Activated CD8-positive, alpha-beta memory T cell treated with anti-CD3 and anti-CD28 coated beads, Interleukin-2, amount 50 U/mL, for 48 hours (primary cell): Measurements from ENCODE around the gene PHF5A.

Source experiments
- DNase-seq: peaks from one replicate; pipeline ENCODE4 v3.0.0-alpha.2; 2020

Gene PHF5A, protein sequence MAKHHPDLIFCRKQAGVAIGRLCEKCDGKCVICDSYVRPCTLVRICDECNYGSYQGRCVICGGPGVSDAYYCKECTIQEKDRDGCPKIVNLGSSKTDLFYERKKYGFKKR

DNA sequence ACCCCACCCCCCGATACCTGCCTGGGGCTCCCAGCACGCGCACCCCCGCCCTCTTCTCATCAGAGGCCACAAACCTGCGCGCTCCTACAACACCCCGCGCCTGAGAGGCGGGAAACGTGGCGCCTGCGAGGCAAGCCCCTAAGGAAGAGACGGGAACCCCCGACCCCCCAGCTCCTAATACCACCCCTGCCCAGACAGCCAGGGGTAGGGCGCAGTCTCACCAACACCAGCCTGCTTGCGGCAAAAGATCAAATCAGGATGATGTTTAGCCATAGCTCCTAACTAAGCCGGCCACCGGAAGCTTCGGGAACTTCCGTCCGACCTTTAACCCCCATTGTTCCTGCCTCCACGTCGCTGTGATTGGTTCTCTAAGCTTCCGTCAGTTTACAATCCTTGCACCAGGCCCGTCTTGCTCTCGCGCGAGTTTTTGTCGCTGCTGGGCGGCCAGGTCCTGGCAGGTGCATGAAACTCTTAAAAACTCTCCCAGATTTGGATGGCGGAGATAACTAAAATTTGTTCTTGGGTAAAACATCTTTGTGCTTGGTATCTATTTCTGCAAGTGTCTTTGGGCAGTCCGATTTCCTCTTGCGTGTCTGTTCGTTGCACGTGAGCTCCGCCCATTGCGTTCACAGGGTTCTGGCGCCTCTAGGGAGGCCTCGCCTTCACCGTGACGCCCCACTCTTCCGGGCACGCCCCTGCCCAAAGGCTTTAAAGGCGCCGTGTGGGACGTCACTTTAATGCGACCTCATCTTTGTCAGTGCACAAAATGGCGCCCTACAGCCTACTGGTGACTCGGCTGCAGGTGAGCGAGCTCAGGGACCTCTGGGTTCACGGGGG lies at the start of gene PHF5A, which contains the start of gene ACO2:
TSS of gene PHF5A (minus strand) at position 312 of the 837 bp plus-strand sequence. CDS start at position 273, 39 bp downstream.
TSS of gene ACO2 (plus strand) at position 737 of the 837 bp plus-strand sequence. CDS start at position 767, 30 bp downstream.
- DNase-seq = peak; percentile 99

DNA sequence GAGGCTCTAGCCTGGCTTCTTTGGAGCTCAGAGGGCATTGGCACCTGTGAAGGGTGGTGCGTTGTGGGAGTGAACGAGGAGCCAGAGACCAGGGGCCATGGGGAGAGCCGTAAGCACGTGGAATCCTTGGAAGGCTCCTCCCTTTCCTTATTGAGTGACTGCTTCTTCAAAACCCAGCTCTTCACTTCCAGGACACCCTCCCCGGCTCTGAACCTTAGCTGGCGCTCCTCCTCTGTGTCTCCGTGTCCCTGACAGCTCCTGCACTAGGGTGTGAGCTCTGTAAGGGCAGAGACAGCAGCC lies 49.5 kb upstream of the PHF5A start:
- DNase-seq = no peak

DNA sequence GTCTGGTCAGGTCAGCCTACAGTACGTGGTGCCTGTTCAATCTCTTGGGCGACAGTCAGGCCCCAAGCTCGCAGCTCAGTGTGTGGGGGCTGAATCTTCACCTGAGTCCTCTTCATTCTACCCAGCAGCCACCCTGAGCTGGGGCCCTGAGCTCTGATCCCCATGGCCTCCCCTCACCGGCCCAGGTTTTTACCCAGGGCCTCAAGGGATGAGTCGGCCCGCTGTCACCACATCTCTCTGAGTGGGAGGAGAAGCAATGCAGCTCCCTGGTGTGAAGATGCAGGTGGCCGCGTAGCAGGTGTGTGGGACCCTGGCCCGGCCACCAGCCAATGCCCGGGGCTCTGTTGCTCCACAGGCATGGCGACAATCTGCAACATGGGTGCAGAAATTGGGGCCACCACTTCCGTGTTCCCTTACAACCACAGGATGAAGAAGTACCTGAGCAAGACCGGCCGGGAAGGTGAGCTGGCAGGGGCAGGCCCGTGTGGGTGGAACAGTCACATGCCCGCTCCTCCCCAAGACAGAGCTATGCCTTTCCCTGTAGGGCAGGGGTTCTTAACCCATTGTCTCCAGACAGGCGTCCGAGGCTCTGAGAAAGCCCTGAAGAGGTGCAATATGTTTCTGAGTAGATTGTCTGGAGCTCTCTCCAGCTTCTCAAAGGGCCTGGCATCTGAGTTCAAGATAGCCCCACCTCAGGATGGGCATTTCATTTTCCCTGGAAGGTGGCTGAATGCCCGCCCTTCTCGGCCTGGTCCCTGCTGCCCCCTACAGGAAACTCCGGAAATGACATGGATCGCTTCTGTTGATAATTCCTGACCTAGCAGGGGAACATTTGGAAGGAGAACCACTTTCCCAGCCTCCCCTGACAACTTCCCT lies 48.9 kb upstream of the PHF5A start:
- no peak for DNase-seq

DNA sequence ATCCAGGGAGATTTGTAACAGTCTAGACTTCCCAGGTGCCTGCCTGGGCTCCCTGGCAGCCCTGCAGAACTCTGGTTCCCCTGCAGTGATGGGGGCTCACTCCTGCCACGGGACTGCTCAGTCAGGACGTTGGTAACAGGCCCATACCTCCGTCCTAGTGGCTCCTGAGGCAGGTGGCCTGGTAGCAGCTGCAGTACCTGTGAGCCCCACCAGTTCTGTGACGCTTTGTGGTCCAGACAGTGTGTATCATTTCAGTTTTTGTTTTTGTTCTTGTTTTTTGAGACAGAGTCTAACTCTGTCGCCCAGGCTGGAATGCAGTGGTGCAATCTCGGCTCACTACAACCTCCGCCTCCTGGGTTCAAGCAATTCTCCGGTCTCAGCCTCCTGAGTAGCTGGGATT lies 48.0 kb upstream of the PHF5A start:
- DNase-seq = no peak

DNA sequence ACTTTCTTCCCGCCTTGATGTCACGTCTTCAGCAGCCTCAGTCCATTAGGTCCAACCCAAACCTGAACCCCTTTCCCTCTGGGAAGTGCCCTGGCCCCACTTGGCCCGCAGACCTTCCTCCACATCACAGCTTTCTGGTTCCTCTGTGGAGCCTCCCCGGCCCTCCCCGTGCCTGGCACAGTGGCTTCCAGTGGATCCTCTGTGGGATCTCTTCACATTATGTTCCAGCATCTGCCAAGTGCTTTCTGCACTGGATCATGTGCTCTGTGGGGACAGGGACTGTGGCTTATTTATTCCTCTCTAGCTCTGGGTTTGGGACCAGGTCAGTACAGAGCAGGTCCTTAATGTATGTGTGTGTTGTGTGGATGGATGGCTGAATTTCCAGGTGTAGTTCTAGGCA lies 44.9 kb upstream of the PHF5A start:
- DNase-seq = no peak

DNA sequence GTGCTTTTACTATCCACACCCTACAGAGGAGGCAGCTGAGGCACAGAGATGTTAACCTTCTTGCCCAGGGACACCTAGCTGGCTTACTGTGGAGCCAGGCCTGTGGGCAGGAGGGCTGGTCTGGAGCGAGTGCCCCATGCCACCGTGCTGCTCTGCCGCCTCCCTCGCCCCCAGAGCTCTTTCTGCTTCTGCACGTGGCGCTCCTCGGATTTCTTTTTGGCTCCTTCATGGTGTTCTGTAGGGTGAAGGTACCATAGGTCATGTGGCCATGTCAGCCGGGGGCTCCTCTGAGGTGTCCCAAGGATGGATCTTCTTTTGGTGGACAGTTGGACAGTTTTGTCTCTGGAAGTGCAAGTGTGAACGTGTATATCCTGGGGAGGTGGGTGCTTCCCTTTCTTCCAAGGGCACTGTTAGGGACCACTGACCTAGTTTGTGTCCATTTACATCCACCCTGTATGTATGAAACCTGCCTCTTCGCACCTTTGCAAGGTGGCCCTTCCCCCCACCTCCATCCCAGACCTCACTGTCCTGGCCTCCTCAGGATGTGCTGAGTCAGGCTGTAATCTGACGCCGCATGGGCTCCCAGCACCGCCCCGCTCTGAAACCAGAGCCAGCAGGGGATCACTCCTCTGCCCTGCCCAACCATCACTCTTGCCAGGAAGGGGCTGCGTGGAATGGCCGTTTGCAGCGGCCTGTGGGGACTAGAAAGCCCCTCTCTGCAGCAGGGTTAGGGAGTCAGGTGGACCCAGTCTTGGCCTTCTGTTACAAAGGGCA lies 44.1 kb upstream of the PHF5A start:
- no peak for DNase-seq

DNA sequence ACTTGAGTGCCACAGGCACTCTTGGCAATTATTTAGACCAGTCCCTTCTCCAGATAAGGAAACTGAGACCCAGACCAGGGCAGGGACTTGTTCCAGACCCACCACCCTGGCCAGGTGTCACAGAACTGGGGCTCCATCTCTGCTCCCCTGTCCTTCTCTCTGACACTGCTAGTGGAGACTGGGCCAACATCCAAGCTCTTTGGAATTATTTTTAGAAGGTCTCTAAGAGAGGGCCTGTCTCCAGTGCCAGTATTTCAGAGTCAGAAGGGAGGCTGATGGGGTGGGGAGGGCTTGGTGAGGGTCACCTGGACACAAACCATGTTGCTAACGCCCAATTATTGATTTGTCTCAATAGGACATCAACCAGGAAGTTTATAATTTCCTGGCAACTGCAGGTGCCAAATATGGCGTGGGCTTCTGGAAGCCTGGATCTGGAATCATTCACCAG lies 43.1 kb upstream of the PHF5A start:
- DNase-seq = no peak

DNA sequence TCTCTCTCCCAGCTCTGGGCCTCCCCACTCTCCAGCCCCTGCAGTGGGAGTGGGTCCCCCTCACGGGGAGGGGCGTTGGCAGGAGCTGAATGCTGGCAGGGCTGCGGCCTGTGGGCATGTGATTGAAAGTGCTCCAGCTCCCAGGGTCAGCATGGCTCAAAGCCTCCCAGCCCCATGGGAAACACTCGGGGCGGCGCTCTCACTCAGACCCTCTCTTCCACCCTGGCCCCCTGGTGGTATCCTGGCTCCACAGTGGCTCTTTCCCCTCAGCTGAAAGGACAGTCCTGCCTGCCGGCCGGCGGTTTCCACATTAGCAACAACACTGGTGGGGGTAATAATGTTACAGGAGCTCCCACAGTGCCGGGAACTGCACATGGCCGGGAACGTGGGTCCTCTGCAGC lies 40.3 kb upstream of the PHF5A start:
- no peak for DNase-seq

DNA sequence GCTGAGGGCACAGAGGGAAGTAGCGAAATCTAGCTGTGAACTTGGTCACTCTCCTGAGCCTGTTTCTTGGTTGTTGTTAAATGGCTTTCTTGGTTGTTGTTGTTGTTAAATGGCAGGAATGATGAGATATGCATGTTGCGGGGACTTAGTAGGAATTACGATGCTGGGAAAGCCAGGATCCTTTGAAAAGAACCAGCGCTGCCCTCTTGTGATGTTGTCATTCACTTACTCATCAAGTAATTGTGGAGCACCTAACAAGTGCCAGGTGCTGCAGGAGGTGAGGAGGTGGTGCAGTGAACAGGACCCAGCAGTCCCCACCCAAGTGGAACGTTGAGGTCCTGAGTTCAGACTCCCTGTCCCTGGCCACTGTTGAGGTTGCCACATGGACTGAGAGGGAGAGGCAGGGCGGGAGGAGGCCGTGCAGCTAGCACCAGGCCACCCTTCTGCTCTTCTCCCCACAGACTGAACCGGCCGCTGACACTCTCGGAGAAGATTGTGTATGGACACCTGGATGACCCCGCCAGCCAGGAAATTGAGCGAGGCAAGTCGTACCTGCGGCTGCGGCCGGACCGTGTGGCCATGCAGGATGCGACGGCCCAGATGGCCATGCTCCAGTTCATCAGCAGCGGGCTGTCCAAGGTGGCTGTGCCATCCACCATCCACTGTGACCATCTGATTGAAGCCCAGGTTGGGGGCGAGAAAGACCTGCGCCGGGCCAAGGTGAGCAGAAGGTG lies 39.0 kb upstream of the PHF5A start:
- DNase-seq = no peak

DNA sequence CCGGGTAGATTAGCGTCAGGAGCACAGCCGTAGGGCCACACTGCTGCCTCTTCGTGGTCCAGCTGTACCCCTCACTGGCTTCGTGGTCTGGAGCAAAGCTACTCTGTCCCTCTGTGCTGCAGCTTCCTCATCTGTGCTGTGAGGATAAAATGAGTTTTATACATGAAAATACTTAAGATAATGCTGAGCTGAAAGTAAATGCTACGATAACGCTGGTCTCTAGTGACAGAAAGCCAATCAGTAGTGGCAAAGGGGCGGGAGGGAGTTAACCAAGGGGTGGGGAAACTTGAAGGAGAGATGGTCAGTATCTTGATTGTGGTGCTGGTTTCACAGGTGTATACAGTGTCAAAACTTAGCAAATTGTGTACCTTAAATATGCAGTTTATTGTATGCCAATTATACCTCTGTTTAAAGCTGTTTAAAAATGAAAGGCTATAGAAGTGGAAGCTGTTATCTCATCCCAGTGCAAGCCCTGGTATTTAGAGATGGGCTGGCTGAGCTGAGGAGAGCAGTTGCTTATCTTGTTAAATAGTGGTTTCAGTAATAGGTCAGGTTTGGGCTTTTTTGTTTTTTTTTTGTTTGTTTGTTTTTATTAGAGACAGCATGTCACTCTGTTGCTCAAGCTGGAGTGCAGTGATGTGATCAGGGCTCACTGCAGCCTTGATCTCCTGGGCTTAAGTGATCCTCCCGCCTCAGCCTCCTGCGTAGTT lies 37.2 kb upstream of the PHF5A start:
- DNase-seq = no peak

DNA sequence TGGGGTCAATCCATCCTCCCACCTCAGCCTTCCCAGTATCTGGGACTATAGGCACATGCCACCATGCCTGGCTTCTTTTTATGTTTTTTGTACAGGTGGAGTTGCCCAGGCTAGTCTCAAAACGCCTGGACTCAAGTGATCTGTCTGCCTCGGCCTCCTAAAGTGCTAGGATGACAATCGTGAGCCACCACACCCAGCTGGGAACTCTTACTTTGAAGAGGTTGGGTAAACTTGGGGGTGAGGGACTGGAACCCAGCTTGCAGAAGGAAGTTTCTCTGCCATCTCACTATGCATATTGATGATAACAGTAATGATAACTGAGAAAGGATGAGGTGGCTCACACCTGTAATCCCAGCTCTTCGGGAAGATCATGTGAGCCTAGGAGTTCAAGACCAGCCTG lies 36.3 kb upstream of the PHF5A start:
- no peak for DNase-seq

DNA sequence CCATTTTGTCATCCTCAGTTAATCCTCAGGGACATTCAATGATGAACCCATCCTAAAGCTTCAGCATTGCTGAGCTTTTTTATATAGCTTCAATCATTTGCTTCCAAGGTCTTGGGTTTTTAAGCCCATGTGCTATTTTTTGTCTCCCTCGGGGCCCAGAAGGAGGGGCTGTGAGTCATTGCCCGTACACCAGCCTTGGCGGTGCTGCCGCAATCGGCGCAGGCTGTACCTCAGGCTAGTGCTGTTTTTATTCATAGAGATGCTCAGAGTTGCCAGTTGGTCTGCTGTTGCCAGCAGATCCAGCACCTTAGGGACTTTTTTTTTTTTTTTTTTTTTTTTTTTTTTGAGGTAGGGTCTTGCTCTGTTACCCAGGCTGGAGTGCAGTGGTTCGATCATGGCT lies 35.9 kb upstream of the PHF5A start:
- DNase-seq = no peak

DNA sequence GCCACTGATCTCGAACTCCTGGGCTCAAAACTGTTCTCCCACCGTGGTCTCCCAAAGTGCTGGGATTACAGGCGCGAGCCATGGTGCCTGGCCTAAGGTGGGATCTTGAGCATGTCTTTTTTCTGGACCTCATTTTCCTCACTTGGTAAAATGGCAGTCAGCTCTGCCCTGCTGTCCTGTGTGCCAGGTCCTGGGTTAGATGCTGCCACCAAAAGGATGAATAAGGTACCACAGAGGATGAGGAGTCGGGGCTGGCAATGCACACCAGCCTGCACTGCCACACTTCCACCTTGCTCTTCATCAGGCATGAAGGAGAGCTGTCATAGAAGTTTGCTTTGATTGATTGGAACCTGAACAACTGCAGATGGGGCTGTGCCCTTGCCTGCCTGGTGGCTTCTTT lies 32.7 kb upstream of the PHF5A start:
- no peak for DNase-seq

DNA sequence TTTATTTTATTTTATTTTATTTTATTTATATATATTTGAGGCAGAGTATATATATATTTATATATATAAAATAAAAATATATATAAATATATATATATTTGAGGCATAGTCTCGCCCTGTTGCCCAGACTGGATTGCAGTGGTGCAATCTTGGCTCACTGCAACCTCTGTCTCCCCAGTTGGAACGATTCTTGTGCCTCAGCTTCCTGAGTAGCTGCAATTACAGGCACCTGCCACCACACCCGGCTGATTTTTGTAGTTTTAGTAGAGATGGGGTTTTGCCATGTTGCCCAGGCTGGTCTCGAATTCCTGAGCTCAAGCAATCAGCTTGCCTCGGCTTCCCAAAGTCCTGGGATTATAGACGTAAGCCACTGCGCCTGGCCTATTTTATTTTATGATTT lies 31.8 kb upstream of the PHF5A start:
- no peak for DNase-seq

DNA sequence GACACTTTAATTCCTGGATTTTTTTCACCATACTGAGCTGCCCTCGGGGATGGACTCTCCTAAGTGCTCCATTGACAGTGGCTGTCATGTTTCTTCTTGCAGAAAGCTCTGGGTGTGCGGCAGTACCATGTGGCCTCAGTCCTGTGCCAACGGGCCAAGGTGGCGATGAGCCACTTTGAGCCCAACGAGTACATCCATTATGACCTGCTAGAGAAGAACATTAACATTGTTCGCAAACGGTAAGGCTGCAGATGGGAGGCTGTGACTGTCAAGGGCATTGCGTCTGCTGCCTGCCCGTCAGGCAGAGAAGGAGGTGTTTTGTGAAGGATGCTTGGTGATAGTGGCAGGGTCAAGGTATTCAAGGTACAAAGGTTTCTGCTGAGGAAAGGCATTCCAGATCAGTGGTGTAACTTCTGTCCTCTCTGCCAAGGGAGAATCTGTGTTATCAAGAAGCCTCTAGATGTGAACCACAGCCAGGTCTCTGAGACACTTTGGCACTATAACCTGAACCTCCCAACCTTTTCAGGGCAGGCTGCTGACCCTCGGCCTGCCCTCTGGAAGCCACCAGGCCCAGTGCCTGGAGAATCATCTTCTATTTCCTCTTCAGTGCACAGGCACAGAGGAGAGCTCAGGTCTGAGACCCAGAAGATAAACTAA lies 31.3 kb upstream of the PHF5A start:
- DNase-seq = no peak

DNA sequence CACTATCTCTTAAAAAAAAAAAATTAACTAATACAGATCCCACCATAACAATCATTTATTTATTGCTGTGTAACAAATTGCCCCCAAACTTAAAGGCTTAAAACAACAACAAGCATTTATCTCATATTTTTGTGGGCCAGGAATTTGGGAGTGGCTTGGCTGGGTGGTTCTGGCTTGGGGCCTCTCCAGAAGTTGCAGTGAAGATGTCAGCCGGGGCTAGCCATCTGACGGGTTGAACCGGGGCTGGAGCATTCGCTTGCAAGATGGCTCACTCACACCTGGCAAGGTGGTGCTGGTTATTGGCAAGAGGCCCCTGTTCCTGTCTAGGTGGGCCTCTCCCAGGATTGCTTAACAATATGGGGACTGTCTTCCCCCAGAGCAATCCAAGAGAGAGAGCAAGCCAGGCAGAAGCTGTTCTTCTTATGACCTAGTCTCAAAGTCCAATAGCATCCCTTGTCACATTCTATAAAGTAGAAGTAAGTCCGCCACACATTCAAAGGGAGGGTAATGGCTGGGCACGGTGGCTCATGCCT lies 29.9 kb upstream of the PHF5A start:
- DNase-seq = no peak

DNA sequence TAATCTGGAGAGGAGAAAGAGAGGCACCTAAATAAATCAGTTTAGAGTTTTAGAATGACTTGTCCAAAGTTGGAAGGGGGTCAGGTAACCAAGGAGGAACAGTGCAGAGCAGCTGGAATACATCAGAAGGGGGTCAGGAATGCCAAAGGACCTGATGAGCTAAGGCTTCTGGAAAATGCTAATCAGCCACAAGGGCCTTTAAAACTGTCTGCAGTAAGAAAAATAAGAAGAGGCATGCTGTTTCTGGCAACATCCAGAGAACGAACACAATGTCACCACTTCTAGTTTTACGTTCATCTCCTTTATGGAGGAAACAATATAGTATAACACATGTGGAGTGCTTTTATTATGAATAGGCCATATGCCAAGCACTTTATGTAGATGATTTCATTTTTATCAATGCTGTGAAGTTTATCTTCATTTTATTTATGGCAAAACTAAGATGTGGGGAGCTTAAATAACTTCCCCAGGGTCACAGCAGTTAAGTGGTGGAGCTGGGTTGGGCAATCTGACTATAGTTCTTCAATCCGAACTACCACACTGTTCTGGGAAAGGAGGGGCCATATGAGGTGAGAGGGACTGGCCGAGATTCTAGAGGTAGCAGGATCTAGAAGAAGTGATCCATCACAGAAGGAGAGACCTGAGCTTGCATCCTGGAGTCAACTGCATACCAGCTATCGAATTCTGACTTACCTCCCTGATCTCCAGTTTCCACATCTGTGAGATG lies 23.0 kb upstream of the PHF5A start:
- no peak for DNase-seq

DNA sequence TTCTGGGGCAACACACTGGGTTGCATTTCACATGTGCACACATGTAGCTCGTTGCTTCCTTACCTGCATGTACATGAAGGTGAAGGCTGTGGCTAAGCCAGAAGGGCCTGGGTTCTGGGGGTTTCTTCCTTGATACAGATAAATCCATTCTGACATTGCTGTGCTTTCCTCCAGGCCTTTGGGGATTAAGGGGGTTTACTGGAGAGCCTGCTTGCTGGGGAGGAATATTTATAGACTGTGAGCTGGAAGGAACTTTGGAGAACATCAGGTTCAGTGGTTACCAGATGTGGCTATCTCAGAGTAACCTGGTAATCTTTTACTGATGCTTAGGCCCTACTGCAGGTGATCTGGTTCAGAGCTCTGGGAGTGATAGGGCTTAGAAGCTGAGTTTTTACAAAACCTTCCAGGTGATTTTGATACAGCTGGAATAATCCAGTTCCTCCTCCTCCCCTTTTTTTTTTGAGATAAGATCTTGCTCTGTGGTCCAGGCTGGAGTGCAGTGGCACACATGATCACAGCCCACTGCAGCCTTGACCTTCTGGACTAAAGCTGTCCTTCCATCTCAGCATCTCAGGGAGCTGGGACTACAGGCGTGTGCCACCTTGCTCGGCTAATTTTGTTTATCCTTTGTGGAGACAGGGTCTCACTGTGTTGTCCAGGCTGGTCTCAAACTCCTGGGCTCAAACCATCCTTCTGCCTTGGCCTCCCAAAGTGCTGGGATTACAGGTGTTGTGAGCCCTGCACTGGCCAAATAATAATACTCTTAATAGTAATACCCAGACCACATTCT lies 20.3 kb upstream of the PHF5A start:
- no peak for DNase-seq

DNA sequence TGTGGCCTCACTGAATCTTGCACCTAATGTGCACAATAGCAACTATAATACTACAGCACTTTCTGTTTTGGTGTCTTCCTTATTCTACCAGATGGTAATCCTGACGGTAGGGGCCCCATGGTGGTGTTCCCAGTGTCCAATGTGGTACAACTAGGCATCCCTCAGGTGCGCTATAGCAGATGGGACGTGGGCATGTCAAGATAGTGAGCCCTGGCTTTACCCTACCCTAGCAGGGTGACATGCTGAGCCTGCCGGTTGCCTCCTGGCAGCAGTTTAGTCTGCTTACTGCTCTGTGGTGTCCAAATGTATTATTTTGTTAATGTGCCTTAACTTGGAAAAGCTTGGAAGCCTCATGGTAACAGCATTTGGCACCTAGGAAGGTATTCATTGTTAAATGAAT lies 19.6 kb upstream of the PHF5A start:
- no peak for DNase-seq
